Measurements from ENCODE around the gene MICAL3. TPM values are rescaled to one million over a fixed set of nuclear protein-coding genes. Genes with fewer than 3 reads are reported as not detected.

The MICAL3 gene
- total RNA-seq, 1 experiment from 2014 or later = 47.1 TPM

DNA sequence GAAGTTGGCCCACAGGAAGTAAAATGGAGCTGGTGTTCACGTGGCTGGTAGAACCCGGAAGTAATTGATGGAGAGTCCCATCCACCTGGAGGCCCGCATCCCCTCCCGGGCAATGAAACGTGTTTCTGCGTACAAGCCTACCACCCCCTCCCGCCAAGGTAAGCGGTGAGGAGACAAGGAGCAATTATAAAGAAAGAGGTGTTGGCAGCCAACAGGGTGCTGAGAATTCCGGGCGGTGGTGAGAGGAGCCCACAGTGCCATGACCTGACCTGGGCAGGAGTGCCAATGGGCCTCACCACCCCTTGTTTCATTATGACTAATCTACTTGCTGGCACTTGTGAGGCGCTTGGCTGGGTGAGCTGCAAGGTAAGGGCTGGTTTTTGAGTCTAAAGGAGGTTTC, 166.3 kb downstream of the MICAL3 start:
- Histone ChIP-seq H3K9me3 (ENCODE audit: control insufficient read depth, insufficient read depth, low read depth, low read length) (no peaks in the 10 kb centered on the region), H3K27me3 (ENCODE audit: control insufficient read depth, insufficient read depth, low read length) (no peaks in the 10 kb centered on the region), H3K4me3 (ENCODE audit: low read depth in 2 of 2, low read length in 2 of 2) (no peak overlapping the region), H3K4me1 (ENCODE audit: control insufficient read depth, insufficient read depth, low read length) (no peaks in the 10 kb centered on the region), H3K36me3 (ENCODE audit: control insufficient read depth, insufficient read depth, low read length) (no peaks in the 10 kb centered on the region), H3K27ac (ENCODE audit: low read length) (no peak overlapping the region)
- TF ChIP-seq, protein P1, sequence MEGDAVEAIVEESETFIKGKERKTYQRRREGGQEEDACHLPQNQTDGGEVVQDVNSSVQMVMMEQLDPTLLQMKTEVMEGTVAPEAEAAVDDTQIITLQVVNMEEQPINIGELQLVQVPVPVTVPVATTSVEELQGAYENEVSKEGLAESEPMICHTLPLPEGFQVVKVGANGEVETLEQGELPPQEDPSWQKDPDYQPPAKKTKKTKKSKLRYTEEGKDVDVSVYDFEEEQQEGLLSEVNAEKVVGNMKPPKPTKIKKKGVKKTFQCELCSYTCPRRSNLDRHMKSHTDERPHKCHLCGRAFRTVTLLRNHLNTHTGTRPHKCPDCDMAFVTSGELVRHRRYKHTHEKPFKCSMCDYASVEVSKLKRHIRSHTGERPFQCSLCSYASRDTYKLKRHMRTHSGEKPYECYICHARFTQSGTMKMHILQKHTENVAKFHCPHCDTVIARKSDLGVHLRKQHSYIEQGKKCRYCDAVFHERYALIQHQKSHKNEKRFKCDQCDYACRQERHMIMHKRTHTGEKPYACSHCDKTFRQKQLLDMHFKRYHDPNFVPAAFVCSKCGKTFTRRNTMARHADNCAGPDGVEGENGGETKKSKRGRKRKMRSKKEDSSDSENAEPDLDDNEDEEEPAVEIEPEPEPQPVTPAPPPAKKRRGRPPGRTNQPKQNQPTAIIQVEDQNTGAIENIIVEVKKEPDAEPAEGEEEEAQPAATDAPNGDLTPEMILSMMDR (IDR thresholded peaks at IDR 0.05) = no peak
- TF ChIP-seq SIN3A (IDR thresholded peaks at IDR 0.05; ENCODE audit: borderline replicate concordance, insufficient read depth, low read depth, low read length) = no peak
- TF ChIP-seq, protein P2, sequence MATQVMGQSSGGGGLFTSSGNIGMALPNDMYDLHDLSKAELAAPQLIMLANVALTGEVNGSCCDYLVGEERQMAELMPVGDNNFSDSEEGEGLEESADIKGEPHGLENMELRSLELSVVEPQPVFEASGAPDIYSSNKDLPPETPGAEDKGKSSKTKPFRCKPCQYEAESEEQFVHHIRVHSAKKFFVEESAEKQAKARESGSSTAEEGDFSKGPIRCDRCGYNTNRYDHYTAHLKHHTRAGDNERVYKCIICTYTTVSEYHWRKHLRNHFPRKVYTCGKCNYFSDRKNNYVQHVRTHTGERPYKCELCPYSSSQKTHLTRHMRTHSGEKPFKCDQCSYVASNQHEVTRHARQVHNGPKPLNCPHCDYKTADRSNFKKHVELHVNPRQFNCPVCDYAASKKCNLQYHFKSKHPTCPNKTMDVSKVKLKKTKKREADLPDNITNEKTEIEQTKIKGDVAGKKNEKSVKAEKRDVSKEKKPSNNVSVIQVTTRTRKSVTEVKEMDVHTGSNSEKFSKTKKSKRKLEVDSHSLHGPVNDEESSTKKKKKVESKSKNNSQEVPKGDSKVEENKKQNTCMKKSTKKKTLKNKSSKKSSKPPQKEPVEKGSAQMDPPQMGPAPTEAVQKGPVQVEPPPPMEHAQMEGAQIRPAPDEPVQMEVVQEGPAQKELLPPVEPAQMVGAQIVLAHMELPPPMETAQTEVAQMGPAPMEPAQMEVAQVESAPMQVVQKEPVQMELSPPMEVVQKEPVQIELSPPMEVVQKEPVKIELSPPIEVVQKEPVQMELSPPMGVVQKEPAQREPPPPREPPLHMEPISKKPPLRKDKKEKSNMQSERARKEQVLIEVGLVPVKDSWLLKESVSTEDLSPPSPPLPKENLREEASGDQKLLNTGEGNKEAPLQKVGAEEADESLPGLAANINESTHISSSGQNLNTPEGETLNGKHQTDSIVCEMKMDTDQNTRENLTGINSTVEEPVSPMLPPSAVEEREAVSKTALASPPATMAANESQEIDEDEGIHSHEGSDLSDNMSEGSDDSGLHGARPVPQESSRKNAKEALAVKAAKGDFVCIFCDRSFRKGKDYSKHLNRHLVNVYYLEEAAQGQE (IDR thresholded peaks at IDR 0.05; ENCODE audit: insufficient read depth in 1 of 2, low read depth in 2 of 2, low read length in 1 of 2) = no peak
- TF ChIP-seq TCF7L2 (IDR thresholded peaks at IDR 0.05; ENCODE audit: low read depth, low read length) = no peak
- DNase-seq (ENCODE audit: low read depth, low spot score) (no peak), ATAC-seq (no peak)
- BruUV-seq (replicated peaks) = no TSS peak
- intact Hi-C loops (cut with micrococcal nuclease; ENCODE audit: unreplicated experiment) = no loop called here
- in situ Hi-C loops (cut with HindIII; ENCODE audit: low pct_unique_long_range_greater_than_20kb, low sequenced_read_pairs) = no loop called here
- ChIA-PET CTCF (interaction anchor here (0.6 kb wide), 1 partner anchor 173 kb away, joined by 3 read pairs; no protein-coding TSS in a partner anchor), POLR2A (no interaction called here)

DNA sequence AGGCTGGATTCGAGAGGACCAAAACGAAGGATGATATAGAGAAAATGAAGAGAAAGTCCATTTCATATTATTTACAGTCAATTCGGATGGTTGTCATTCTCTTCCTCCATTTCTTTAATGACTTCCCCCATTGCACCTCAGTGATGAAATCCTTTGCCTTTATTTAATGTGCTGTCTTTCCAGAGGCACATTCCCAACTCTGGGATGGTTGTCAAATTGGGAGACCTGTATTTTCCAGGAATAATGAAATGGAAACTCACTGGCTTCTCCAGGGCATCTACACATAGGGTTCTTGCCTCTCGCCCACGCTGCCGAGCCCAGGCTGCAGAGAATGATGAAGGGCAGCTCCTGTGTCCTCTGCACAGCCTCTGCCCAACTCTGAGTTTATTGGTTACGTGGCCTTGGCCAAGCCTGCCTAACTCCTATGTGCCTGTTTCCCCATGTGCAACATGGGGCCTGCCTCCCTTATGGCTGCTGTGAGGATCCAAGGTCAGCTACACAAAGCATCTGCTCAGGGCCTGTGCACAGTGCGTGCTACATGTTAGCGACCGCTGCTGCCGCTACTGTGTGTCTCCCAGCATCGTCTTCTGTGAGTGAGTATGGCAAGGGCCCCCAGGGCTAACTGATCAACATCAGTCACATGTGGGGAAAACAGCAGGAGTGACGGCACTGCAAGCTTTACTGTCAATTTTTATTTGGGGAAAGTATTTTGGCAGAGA, 168.6 kb downstream of the MICAL3 start:
- ATAC-seq (no peak), DNase-seq (ENCODE audit: low read depth, low spot score) (no peak)
- Histone ChIP-seq H3K4me3 (ENCODE audit: low read depth in 2 of 2, low read length in 2 of 2) (no peak overlapping the region), H3K36me3 (ENCODE audit: control insufficient read depth, insufficient read depth, low read length) (no peaks in the 10 kb centered on the region), H3K27ac (ENCODE audit: low read length) (no peak overlapping the region), H3K4me1 (ENCODE audit: control insufficient read depth, insufficient read depth, low read length) (no peaks in the 10 kb centered on the region), H3K9me3 (ENCODE audit: control insufficient read depth, insufficient read depth, low read depth, low read length) (no peaks in the 10 kb centered on the region), H3K27me3 (ENCODE audit: control insufficient read depth, insufficient read depth, low read length) (no peaks in the 10 kb centered on the region)
- POLR2A ChIA-PET = no interaction called here
- CTCF ChIA-PET = no interaction called here
- TF ChIP-seq POLR2AphosphoS5 (IDR thresholded peaks at IDR 0.05; ENCODE audit: low read depth, low read length) = no peak
- TF ChIP-seq, protein P1 (IDR thresholded peaks at IDR 0.05) = no peak
- TF ChIP-seq, protein P2 (IDR thresholded peaks at IDR 0.05; ENCODE audit: insufficient read depth in 1 of 2, low read depth in 2 of 2, low read length in 1 of 2) = no peak
- no peak for TF ChIP-seq SIN3A (IDR thresholded peaks at IDR 0.05; ENCODE audit: borderline replicate concordance, insufficient read depth, low read depth, low read length)
- no peak for TF ChIP-seq TCF7L2 (IDR thresholded peaks at IDR 0.05; ENCODE audit: low read depth, low read length)
- BruUV-seq (replicated peaks) = no TSS peak
- intact Hi-C loops (cut with micrococcal nuclease; ENCODE audit: unreplicated experiment) = no loop called here
- in situ Hi-C loops (cut with HindIII; ENCODE audit: low pct_unique_long_range_greater_than_20kb, low sequenced_read_pairs) = no loop called here

All from Panc1 (cell line).